GM12875 (cell line): ENCODE measurements around the gene TUBGCP2.
"Not testable (repeated sequence)": the region's sequence is repeated elsewhere in the genome, so short reads cannot be mapped to it uniquely, and the experiment has no call there.

Experiments used
- H3K4me3 ChIP-seq: one replicate; pipeline ENCODE4 v1.5.1; 2011; ENCODE audit warnings: low read depth, low read length, control low read depth
- TF ChIP-seq, protein P1 (sequence below): IDR thresholded peaks from 2 replicates; pipeline ENCODE4 v1.5.1; 2011; ENCODE audit warnings: low read depth, mild to moderate bottlenecking, control low read depth, inconsistent platforms, low read length, moderate library complexity, borderline replicate concordance; ENCODE audit not compliant: insufficient read depth

The TUBGCP2 gene

DNA sequence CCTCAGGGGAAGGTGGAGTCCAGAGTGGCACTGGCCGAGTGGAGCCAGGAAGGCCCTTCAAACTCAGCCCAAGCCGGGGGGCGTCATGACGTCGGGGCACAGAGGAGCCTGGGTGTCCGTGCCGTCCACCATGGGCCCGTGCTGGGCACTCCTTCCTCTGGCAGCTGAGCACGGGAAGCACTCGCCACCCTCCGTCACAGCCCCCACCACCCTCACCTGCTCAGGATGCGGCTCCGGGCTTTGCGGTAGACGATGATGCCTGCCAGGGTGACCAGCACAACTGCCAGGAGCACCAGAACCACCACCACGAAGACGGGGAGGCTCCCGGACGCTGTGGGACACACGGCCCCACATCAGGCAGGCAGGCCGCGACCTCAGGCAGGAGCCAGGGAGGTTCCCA lies 40.1 kb downstream of the TUBGCP2 start:
- TF ChIP-seq, protein P1, sequence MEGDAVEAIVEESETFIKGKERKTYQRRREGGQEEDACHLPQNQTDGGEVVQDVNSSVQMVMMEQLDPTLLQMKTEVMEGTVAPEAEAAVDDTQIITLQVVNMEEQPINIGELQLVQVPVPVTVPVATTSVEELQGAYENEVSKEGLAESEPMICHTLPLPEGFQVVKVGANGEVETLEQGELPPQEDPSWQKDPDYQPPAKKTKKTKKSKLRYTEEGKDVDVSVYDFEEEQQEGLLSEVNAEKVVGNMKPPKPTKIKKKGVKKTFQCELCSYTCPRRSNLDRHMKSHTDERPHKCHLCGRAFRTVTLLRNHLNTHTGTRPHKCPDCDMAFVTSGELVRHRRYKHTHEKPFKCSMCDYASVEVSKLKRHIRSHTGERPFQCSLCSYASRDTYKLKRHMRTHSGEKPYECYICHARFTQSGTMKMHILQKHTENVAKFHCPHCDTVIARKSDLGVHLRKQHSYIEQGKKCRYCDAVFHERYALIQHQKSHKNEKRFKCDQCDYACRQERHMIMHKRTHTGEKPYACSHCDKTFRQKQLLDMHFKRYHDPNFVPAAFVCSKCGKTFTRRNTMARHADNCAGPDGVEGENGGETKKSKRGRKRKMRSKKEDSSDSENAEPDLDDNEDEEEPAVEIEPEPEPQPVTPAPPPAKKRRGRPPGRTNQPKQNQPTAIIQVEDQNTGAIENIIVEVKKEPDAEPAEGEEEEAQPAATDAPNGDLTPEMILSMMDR, result no peak
- no peak overlapping the region for H3K4me3 ChIP-seq

DNA sequence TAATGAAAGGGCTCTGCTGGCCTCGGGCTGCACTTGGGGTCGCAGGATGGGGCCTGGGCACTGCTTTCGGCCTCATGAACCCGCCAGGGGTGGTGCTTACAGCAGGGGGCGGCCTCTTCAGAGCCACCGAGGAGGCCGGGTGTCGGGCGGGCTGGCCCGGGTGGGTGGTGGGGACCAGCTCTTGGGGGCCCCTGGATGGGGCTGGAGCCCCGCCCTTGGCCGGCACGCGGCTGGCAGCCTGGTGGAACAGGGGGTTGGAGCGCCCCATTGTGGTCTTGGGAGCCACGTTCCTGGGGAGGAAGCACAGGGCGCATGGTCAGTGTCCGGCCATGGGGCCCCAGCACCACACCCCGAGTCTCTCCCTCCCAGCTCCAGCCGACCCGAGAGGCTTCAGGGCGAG lies 40.8 kb downstream of the TUBGCP2 start:
- TF ChIP-seq, protein P1, result no peak
- H3K4me3 ChIP-seq, result no peak overlapping the region

DNA sequence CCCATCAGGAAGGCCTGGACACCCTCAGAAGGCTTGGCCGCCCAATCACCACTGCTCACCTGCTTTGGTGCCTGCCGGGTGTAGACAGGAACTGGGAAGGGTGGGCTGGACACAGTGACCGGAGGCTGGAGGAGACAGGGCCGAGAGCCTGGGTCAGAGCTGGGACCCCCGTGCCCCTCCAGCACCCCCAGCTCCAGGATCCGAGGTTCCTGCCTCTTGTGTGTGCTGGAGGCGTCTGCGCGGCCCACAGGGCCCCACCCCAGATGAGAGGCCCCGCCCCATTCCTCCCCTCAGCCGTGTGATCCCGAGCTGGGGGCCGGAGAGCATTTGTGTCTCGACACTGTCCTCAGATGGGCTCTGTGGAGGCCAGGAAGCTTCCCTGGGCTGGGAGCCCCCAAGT lies 41.4 kb downstream of the TUBGCP2 start:
- no peak overlapping the region for H3K4me3 ChIP-seq
- TF ChIP-seq, protein P1, result no peak

DNA sequence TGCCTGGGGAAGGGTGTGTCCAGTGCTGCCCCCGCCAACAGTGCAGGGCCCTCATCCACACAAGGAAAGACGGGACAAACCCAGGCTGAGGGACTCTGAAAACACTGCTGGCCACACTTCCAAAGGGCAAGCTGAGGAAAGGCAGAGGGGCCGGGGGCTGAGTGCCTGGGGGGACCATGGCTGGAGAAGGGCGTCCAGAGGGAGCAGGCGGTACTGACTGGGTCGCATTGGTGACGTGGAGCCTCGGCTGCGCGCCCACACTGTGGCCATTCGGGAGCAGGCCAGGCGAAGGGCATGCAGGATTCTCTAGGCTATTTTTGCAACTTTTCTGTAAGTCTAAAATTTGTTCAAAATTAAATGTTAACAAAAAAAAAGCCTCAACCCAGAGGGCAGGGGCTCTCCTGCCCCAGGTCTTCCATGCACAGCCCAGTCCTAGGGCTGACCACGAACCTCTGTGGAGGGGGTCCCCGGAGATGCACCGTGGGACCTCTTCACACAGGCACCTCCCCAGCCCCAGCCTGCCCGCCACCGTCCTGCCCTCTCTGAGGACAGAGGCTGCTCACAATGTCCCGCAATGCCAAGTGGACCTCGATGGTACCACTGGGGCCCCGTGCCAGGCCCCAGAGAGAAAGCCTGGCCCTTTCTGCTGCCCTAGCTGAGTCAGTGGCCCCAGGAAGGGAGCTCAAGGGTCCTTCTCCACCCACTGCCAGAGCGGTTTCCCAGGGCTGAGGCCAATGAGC lies 42.4 kb downstream of the TUBGCP2 start:
- H3K4me3 ChIP-seq, result no peak overlapping the region
- TF ChIP-seq, protein P1, result no peak

DNA sequence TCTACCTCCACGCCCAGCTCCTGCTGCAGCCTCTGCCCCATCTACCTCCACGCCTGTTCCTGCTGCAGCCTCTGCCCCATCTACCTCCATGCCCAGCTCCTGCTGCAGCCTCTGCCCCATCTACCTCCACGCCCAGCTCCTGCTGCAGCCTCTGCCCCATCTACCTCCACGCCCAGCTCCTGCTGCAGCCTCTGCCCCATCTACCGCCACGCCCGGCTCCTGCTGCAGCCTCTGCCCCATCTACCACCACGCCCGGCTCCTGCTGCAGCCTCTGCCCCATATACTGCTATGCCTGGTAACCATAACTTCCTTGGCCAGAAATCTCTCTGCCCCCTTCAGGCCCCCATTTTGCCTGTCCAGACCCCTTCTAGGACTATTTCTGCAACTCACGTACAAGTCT lies 43.6 kb downstream of the TUBGCP2 start:
- not testable (repeated sequence) for H3K4me3 ChIP-seq

DNA sequence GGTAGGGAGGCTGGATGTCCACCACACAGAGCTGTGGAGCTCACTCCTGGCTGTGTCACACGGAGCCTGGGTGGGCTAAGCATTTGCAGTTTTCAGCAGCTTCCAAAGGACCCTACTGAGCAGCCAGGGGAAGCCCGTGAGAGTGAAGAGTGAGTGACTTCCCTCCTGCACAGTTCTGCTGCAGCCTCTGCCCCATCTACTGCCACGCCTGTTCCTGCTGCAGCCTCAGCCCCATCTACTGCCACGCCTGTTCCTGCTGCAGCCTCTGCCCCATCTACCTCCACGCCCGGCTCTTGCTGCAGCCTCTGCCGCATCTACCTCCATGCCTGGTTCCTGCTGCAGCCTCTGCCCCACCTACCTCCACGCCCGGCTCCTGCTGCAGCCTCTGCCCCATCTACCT lies 44.2 kb downstream of the TUBGCP2 start:
- H3K4me3 ChIP-seq, result no peak overlapping the region
- TF ChIP-seq, protein P1, result no peak

DNA sequence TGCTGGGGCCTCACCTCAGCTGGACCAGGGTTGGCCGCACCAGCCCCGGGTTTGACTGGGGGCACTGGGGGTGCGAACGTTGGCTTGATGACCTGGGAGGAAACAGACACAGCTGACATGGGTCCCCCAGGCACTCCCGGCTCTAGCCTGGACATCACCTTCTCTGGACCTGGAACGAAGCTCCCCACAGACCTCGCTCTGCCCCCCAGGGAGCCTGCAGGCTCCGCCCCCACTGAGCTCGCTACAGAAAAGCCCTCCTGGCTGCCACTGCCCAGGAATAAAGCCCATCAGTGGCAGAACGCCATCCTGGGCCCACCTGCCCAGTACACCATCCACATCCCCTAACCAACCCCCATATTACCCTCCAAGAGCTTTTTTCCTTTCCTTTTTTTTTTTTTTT lies 45.0 kb downstream of the TUBGCP2 start:
- TF ChIP-seq, protein P1, result no peak
- no peak overlapping the region for H3K4me3 ChIP-seq
